GM12878 (cell line): ENCODE data around the gene NPB. TPM values are rescaled to one million over a fixed set of nuclear protein-coding genes. Genes with fewer than 3 reads are reported as not detected.

Source experiments
- ATAC-seq: fragments of 200-7000 bp; cut with Tn5 transposase; 3 replicates; pipeline ENCODE4 v1.9.1; 2020; ENCODE audit warnings: mild to moderate bottlenecking, moderate library complexity
- BruUV-seq: library from RNA; stranded (reverse); fragments of 400-500 nt; replicated peaks from 2 replicates; lab custom pipeline; 2021; lab: Mats Ljungman, UMichigan
- CTCF ChIA-PET: fragments of 300-600 bp; sonication (Branson Sonifier 250); formaldehyde crosslinking; extraction: SDS; loops from one replicate; lab custom pipeline; 2021; ENCODE audit warnings: inconsistent platforms; lab: Yijun Ruan, JAX
- POLR2A ChIA-PET: fragments of 350-600 bp; formaldehyde crosslinking; extraction: SDS; loops from one replicate; lab custom pipeline; 2021; ENCODE audit warnings: inconsistent platforms; lab: Charles Lee
- RAD21 ChIA-PET: fragments of 300-600 bp; sonication (Branson Sonifier 250); formaldehyde crosslinking; loops from one replicate; lab custom pipeline; 2023; ENCODE audit warnings: antibody characterized with exemption; ENCODE audit not compliant: unreplicated experiment; lab: Charles Lee
- SMC1A ChIA-PET: fragments of 300-600 bp; sonication (Branson Sonifier 250); formaldehyde crosslinking; loops from one replicate; lab custom pipeline; 2023; ENCODE audit not compliant: unreplicated experiment, uncharacterized antibody; lab: Charles Lee
- DNase-seq: peaks from one replicate; pipeline ENCODE4 v3.0.0-alpha.2; 2011; ENCODE audit warnings: low read depth, low spot score
- FAIRE-seq: peaks from 3 replicates; lab custom pipeline; 2011; peaks lifted over from hg19 to GRCh38; lab: Jason Lieb, UNC
- H2AFZ ChIP-seq: 2 replicates; pipeline ENCODE4 v1.6.0; 2011; ENCODE audit warnings: low read depth, low read length, control low read depth; ENCODE audit not compliant: control insufficient read depth
- H3K27ac ChIP-seq: 2 replicates; pipeline ENCODE4 v1.5.1; 2011; ENCODE audit warnings: control low read depth; ENCODE audit not compliant: control insufficient read depth, insufficient read depth
- H3K27me3 ChIP-seq, 2 experiments: replicated peaks in 1 of 2; 2 replicates each; pipeline versions ENCODE4 v1.6.0 to v1.6.1; 2011; ENCODE audit warnings: low read length in 1 of 2; ENCODE audit not compliant: control insufficient read depth in 2 of 2, insufficient read depth in 2 of 2
- H3K36me3 ChIP-seq, 2 experiments: 2 replicates each; pipeline ENCODE4 v1.5.1; 2011; ENCODE audit warnings: low read length in 1 of 2; ENCODE audit not compliant: control insufficient read depth in 2 of 2, insufficient read depth in 2 of 2
- H3K4me1 ChIP-seq: 2 replicates; pipeline ENCODE4 v1.6.1; 2011; ENCODE audit warnings: mild to moderate bottlenecking, low read length, moderate library complexity, mixed read lengths; ENCODE audit not compliant: control insufficient read depth, insufficient read depth
- H3K4me2 ChIP-seq: 2 replicates; pipeline ENCODE4 v1.6.0; 2011; ENCODE audit warnings: control low read depth; ENCODE audit not compliant: control insufficient read depth, insufficient read depth
- H3K4me3 ChIP-seq: fragments of 200-600 bp; sonication (generic); 2 replicates; pipeline ENCODE4 v1.5.1; 2016
- H3K79me2 ChIP-seq: 2 replicates; pipeline ENCODE4 v1.6.0; 2011; ENCODE audit warnings: low read length; ENCODE audit not compliant: control insufficient read depth, insufficient read depth
- H3K9ac ChIP-seq: 2 replicates; pipeline ENCODE4 v1.8.0; 2011; ENCODE audit warnings: low read length, control low read depth, mixed read lengths; ENCODE audit not compliant: control insufficient read depth, insufficient read depth
- H3K9me3 ChIP-seq: replicated peaks from 3 replicates; pipeline ENCODE4 v1.5.1; 2011; ENCODE audit warnings: mild to moderate bottlenecking, low read length; ENCODE audit not compliant: control insufficient read depth, insufficient read depth
- H4K20me1 ChIP-seq: 2 replicates; pipeline ENCODE4 v1.6.0; 2011; ENCODE audit not compliant: control insufficient read depth, insufficient read depth
- BCL11A ChIP-seq: IDR thresholded peaks from 2 replicates; pipeline ENCODE4 v1.6.1; 2011; ENCODE audit warnings: low read depth, low read length
- CREM ChIP-seq: IDR thresholded peaks from 2 replicates; pipeline ENCODE4 v1.6.1; 2014; ENCODE audit warnings: antibody characterized with exemption, low read depth
- EGR1 ChIP-seq, 2 experiments: IDR thresholded peaks; 1 replicate in 1 of 2; 2 replicates in 1 of 2; pipeline ENCODE4 v1.6.1; 2011 to 2012; ENCODE audit warnings: low read depth in 2 of 2, low read length in 2 of 2, borderline replicate concordance in 1 of 2, mild to moderate bottlenecking in 1 of 2, moderate library complexity in 1 of 2
- FOXM1 ChIP-seq: IDR thresholded peaks from 2 replicates; pipeline ENCODE4 v1.6.1; 2012; ENCODE audit warnings: low read depth, mild to moderate bottlenecking, inconsistent platforms, low read length, moderate library complexity
- JUND ChIP-seq: IDR thresholded peaks from 2 replicates; pipeline ENCODE4 v1.6.1; 2012; ENCODE audit warnings: low read depth, mild to moderate bottlenecking, low read length, improper control_type of control experiment, moderate library complexity
- NFYB ChIP-seq: IDR thresholded peaks from 2 replicates; pipeline ENCODE4 v1.6.1; 2011; ENCODE audit warnings: low read depth, mild to moderate bottlenecking, low read length, improper control_type of control experiment, moderate library complexity; ENCODE audit not compliant: insufficient read depth
- RAD21 ChIP-seq: IDR thresholded peaks from 2 replicates; pipeline ENCODE4 v1.6.1; 2011; ENCODE audit warnings: mild to moderate bottlenecking, low read depth, low read length, moderate library complexity; ENCODE audit not compliant: insufficient read depth
- RBBP5 ChIP-seq: fragments of 200-600 bp; sonication (generic); conservative IDR thresholded peaks from 2 replicates; pipeline ENCODE4 v1.6.1; 2016
- SIN3A ChIP-seq: IDR thresholded peaks from 2 replicates; pipeline ENCODE4 v1.6.1; 2012; ENCODE audit warnings: low read depth, low read length, improper control_type of control experiment
- TBL1XR1 ChIP-seq: IDR thresholded peaks from 2 replicates; pipeline ENCODE4 v1.6.1; 2012; ENCODE audit warnings: low read depth, low read length, improper control_type of control experiment
- ZNF217 ChIP-seq: fragments of 450-650 bp; IDR thresholded peaks from 2 replicates; pipeline ENCODE4 v1.6.1; 2017; ENCODE audit warnings: antibody characterized with exemption, mild to moderate bottlenecking
- WGBS: methylation state at CpG from one replicate; pipeline ENCODE4 v1.1.6; 2016; ENCODE audit warnings: low lambda C conversion rate; ENCODE audit not compliant: insufficient replicate concordance, insufficient coverage; ENCODE audit errors: missing lambda C conversion rate; 5-methylcytosine and 5-hydroxymethylcytosine counted together
- in situ Hi-C: fragments of 300-500 bp; cut with MboI; formaldehyde crosslinking; loops from 9 replicates; pipeline ENCODE4 v1.14.3; 2018; ENCODE audit warnings: mixed read lengths
- intact Hi-C: fragments of 100-400 bp; cut with micrococcal nuclease; formaldehyde crosslinking; loops from one replicate; pipeline ENCODE4 v1.14.2; 2022; ENCODE audit not compliant: unreplicated experiment
- polyA plus RNA-seq, 11 experiments: library from polyadenylated mRNA; depleted of rRNA in 4 of 11; unstranded in 6 of 11; stranded (reverse) in 5 of 11; fragments of >200 nt; fragmentation: Nextera tagmentation in 4 of 11; fragmentation: Illumina TruSeq in 1 of 11; extraction: Ambion mirVana in 4 of 11; extraction: Trizol in 1 of 11; gene quantifications; 1 replicate in 1 of 11; 2 replicates in 10 of 11; pipeline versions ENCODE4 v1.2.1 to v1.2.3, GENCODE V29; 2011 to 2016; ENCODE audit warnings: inconsistent platforms in 2 of 11, missing spikeins in 2 of 11, low read depth in 1 of 11
- total RNA-seq, 4 experiments: library from RNA; depleted of rRNA in 3 of 4; stranded (reverse); fragments of >200 nt in 3 of 4; fragmentation: Illumina TruSeq in 1 of 4; extraction: Trizol in 1 of 4; gene quantifications; 2 replicates each; pipeline versions ENCODE4 v1.2.1 to v1.2.3, GENCODE V29; 2013 to 2021
- TF ChIP-seq, protein P1 (sequence below): fragments of 450-650 bp; IDR thresholded peaks from 2 replicates; pipeline ENCODE4 v1.6.1; 2016; ENCODE audit warnings: mild to moderate bottlenecking
- TF ChIP-seq, protein P2 (sequence below): fragments of 450-650 bp; IDR thresholded peaks from 2 replicates; pipeline ENCODE4 v1.6.1; 2017; ENCODE audit warnings: mild to moderate bottlenecking, moderate library complexity
- TF ChIP-seq, protein P3 (sequence below): fragments of 450-650 bp; IDR thresholded peaks from 2 replicates; pipeline ENCODE4 v1.6.1; 2017; ENCODE audit warnings: mild to moderate bottlenecking, moderate library complexity

Gene NPB
- total and polyA plus RNA-seq, 10 of the 15 experiments (the other 5 are each of a cell fraction or from before 2014, with no cell fraction given), result 0.03 to 0.40 (median 0.15) TPM; not detected in 2

DNA sequence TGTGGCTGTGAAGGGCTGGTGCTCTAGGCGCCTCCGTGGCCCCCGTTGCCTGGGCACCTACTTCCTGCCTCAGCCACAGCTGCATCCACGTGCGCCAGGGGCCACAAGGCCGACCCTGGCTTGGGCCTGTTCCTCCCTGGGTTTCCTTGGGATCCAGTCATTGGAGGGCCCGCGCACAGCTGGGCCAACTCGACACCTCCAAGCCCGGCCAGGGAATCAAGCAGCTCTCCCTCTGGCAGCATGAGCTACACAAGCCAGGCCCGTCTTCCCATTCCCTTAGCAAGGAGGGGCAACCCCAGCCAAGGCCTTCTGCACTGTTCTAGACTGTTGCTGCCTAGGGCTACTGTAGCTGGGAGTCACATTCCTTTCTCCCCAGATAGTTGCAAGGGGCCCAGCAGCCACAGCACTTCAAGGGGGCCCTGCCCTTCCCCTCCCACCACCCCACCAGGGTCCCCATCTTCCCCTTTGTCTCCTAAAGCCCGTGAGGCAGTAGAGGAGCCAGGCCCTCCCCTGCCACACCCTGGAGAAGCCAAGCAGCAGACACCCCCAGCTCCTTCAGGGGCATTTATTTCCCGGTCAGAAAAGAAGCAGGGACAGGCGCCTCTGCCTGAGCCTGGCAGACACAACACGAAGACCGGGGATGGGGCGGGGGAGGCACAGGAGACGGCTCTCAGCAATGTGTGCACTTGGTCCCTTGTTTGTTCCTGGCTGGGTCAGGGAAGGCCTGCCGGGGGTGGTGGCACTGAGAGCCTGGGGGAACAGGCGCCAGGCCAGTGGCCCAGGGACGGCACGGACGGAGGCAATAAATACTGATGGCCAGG is 34.7 kb upstream of the NPB start:
- H3K9ac ChIP-seq, result peak overlapping the region; percentile 9
- ATAC-seq, result peak; percentile 1; the same call in 1 of the 3 replicates
- H3K36me3 ChIP-seq, result peaks cover 11 to 24% of the 10 kb centered on the region in 2 experiments; a peak in 3 of 4 replicates
- H3K79me2 ChIP-seq, result peaks cover 72% of the 10 kb centered on the region
- no peaks in the 10 kb centered on the region for H3K27me3 ChIP-seq
- 0 out of 2 replicates have a peak, but pooled peaks cover 3% of the 10 kb centered on the region for H4K20me1 ChIP-seq
- 46% methylated on average over 23 of the region's 23 CpGs for WGBS
- CTCF ChIA-PET, result no interaction called here
- FAIRE-seq, result no peak
- no peak overlapping the region for H3K4me3 ChIP-seq
- H3K4me2 ChIP-seq, result no peak overlapping the region; the same call in 1 of the 2 replicates
- no peak for DNase-seq
- in situ Hi-C loops (no loop called here), intact Hi-C loops (no loop called here)
- no TSS peak for BruUV-seq
- RAD21 ChIA-PET, result no interaction called here
- H3K4me1 ChIP-seq, result peaks cover 13% of the 10 kb centered on the region
- no peak overlapping the region for H2AFZ ChIP-seq
- POLR2A ChIA-PET, result interaction anchor here (1.4 to 3.5 kb wide), 4 partner anchors 15 to 58 kb away, joined by 3 to 26 read pairs (median 8); partner anchors contain the start of genes ALYREF, ANAPC11 and MCRIP1
- H3K9me3 ChIP-seq, result no peaks in the 10 kb centered on the region
- no peak overlapping the region for H3K27ac ChIP-seq
- SMC1A ChIA-PET, result no interaction called here
- TF ChIP-seq CREM (0 out of 2 replicates have a peak, but pooled peaks have one; percentile 3), EGR1 (IDR thresholded peaks at IDR 0.05; ENCODE audit: borderline replicate concordance in 1 of 2, low read depth in 2 of 2, low read length in 2 of 2) (no peak), SIN3A (no peak), RAD21 (no peak), TBL1XR1 (no peak), ZNF217 (no peak), NFYB (no peak), JUND (no peak), FOXM1 (0 out of 2 replicates have a peak, but pooled peaks have one; percentile 9), RBBP5 (no peak), BCL11A (no peak; the same call in 1 of the 2 replicates)
- TF ChIP-seq, protein P1, sequence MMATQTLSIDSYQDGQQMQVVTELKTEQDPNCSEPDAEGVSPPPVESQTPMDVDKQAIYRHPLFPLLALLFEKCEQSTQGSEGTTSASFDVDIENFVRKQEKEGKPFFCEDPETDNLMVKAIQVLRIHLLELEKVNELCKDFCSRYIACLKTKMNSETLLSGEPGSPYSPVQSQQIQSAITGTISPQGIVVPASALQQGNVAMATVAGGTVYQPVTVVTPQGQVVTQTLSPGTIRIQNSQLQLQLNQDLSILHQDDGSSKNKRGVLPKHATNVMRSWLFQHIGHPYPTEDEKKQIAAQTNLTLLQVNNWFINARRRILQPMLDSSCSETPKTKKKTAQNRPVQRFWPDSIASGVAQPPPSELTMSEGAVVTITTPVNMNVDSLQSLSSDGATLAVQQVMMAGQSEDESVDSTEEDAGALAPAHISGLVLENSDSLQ, result no peak
- TF ChIP-seq, protein P2, sequence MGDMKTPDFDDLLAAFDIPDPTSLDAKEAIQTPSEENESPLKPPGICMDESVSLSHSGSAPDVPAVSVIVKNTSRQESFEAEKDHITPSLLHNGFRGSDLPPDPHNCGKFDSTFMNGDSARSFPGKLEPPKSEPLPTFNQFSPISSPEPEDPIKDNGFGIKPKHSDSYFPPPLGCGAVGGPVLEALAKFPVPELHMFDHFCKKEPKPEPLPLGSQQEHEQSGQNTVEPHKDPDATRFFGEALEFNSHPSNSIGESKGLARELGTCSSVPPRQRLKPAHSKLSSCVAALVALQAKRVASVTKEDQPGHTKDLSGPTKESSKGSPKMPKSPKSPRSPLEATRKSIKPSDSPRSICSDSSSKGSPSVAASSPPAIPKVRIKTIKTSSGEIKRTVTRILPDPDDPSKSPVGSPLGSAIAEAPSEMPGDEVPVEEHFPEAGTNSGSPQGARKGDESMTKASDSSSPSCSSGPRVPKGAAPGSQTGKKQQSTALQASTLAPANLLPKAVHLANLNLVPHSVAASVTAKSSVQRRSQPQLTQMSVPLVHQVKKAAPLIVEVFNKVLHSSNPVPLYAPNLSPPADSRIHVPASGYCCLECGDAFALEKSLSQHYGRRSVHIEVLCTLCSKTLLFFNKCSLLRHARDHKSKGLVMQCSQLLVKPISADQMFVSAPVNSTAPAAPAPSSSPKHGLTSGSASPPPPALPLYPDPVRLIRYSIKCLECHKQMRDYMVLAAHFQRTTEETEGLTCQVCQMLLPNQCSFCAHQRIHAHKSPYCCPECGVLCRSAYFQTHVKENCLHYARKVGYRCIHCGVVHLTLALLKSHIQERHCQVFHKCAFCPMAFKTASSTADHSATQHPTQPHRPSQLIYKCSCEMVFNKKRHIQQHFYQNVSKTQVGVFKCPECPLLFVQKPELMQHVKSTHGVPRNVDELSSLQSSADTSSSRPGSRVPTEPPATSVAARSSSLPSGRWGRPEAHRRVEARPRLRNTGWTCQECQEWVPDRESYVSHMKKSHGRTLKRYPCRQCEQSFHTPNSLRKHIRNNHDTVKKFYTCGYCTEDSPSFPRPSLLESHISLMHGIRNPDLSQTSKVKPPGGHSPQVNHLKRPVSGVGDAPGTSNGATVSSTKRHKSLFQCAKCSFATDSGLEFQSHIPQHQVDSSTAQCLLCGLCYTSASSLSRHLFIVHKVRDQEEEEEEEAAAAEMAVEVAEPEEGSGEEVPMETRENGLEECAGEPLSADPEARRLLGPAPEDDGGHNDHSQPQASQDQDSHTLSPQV, result no peak
- TF ChIP-seq, protein P3, sequence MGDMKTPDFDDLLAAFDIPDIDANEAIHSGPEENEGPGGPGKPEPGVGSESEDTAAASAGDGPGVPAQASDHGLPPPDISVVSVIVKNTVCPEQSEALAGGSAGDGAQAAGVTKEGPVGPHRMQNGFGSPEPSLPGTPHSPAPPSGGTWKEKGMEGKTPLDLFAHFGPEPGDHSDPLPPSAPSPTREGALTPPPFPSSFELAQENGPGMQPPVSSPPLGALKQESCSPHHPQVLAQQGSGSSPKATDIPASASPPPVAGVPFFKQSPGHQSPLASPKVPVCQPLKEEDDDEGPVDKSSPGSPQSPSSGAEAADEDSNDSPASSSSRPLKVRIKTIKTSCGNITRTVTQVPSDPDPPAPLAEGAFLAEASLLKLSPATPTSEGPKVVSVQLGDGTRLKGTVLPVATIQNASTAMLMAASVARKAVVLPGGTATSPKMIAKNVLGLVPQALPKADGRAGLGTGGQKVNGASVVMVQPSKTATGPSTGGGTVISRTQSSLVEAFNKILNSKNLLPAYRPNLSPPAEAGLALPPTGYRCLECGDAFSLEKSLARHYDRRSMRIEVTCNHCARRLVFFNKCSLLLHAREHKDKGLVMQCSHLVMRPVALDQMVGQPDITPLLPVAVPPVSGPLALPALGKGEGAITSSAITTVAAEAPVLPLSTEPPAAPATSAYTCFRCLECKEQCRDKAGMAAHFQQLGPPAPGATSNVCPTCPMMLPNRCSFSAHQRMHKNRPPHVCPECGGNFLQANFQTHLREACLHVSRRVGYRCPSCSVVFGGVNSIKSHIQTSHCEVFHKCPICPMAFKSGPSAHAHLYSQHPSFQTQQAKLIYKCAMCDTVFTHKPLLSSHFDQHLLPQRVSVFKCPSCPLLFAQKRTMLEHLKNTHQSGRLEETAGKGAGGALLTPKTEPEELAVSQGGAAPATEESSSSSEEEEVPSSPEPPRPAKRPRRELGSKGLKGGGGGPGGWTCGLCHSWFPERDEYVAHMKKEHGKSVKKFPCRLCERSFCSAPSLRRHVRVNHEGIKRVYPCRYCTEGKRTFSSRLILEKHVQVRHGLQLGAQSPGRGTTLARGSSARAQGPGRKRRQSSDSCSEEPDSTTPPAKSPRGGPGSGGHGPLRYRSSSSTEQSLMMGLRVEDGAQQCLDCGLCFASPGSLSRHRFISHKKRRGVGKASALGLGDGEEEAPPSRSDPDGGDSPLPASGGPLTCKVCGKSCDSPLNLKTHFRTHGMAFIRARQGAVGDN, result no peak
